H1 (cell line): ENCODE data around the gene OR2W1. TPM values are rescaled to one million over a fixed set of nuclear protein-coding genes. Genes with fewer than 3 reads are reported as not detected.

Source experiments
- polyA plus RNA-seq, 7 experiments: library from polyadenylated mRNA; depleted of rRNA in 3 of 7; stranded (reverse) in 5 of 7; unstranded in 2 of 7; fragments of >200 nt in 5 of 7; fragments of 200-250 nt in 2 of 7; gene quantifications; 1 replicate in 5 of 7; 2 replicates in 1 of 7; 4 replicates in 1 of 7; pipeline versions ENCODE4 v1.2.1 to v1.2.3, GENCODE V29; 2011 to 2013; ENCODE audit warnings: missing spikeins in 2 of 7, mixed read lengths in 2 of 7
- total RNA-seq: library from RNA; stranded (reverse); fragmentation: NEBNext Ultra II Directional; extraction: Animal tissue kit (Norgen Biotek cat#: 25700); gene quantifications from 2 replicates; pipeline ENCODE4 v1.2.1, GENCODE V29; 2021

Gene OR2W1
- total and polyA plus RNA-seq, 2 of the 8 experiments (the other 6 are each of a cell fraction or from before 2014, with no cell fraction given), result not detected

Other genes starting within 250 kb of the OR2W1 start
- gene TRIM27, start 121.2 kb downstream of the OR2W1 start, total RNA-seq, result 76.4 and 78.9 TPM in 2 replicates
- gene TRIM27, start 121.2 kb downstream of the OR2W1 start, polyA plus RNA-seq (2011; rRNA removed), result 61.2 and 85.9 TPM in 2 replicates
- 4.2 and 4.3 TPM in 2 replicates for gene ZNF311, start 39.9 kb downstream of the OR2W1 start, total RNA-seq
- 1.4 and 1.9 TPM in 2 replicates for gene ZNF311, start 39.9 kb downstream of the OR2W1 start, polyA plus RNA-seq (2011; rRNA removed)
- not detected in 2 replicates for gene OR2B3, start 42.1 kb upstream of the OR2W1 start, total RNA-seq
- not detected in 2 replicates for gene OR2B3, start 42.1 kb upstream of the OR2W1 start, polyA plus RNA-seq (2011; rRNA removed)
- not detected in 2 replicates for gene OR2J1, start 54.3 kb upstream of the OR2W1 start, total RNA-seq
- not detected in 2 replicates for gene OR2J1, start 54.3 kb upstream of the OR2W1 start, polyA plus RNA-seq (2011; rRNA removed)
- not detected in 2 replicates for gene OR2J3, start 62.9 kb upstream of the OR2W1 start, total RNA-seq
- 0.03 TPM in 1 of 2 replicates, not detected in the other for gene OR2J3, start 62.9 kb upstream of the OR2W1 start, polyA plus RNA-seq (2011; rRNA removed)
- gene OR2J2, start 125.7 kb upstream of the OR2W1 start, total RNA-seq, result not detected in 2 replicates
- gene OR2J2, start 125.7 kb upstream of the OR2W1 start, polyA plus RNA-seq (2011; rRNA removed), result not detected in 2 replicates